Measurements from ENCODE around the gene AMMECR1.

Gene AMMECR1

DNA sequence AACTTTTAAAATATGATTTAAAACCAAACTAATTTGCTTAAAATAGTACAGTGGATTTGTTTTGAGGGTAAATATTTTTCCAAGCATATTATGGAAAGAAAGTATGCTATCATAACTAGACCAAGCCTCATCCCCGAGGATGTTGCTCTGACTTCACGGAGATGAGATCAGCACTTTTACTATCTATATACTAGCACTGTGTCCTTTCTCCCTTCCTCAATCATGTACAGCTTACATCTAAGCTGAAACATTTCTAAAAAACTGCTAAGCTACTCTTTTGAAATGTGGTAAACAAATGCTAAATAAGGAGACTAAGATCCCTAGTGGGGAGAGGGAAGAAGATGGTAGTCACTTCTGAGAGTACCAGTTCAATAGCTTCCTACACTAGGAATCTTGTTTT is 23.8 kb downstream of the AMMECR1 start:
- H3K79me2 ChIP-seq = no peaks in the 10 kb centered on the region
- H3K27ac ChIP-seq = no peak overlapping the region
- TF ChIP-seq, protein P1, sequence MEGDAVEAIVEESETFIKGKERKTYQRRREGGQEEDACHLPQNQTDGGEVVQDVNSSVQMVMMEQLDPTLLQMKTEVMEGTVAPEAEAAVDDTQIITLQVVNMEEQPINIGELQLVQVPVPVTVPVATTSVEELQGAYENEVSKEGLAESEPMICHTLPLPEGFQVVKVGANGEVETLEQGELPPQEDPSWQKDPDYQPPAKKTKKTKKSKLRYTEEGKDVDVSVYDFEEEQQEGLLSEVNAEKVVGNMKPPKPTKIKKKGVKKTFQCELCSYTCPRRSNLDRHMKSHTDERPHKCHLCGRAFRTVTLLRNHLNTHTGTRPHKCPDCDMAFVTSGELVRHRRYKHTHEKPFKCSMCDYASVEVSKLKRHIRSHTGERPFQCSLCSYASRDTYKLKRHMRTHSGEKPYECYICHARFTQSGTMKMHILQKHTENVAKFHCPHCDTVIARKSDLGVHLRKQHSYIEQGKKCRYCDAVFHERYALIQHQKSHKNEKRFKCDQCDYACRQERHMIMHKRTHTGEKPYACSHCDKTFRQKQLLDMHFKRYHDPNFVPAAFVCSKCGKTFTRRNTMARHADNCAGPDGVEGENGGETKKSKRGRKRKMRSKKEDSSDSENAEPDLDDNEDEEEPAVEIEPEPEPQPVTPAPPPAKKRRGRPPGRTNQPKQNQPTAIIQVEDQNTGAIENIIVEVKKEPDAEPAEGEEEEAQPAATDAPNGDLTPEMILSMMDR (IDR thresholded peaks at IDR 0.05) = no peak
- no peaks in the 10 kb centered on the region for H3K36me3 ChIP-seq (ENCODE audit: control insufficient read depth, insufficient read depth, low read length)
- H2AFZ ChIP-seq = no peak overlapping the region
- H3K4me2 ChIP-seq (ENCODE audit: low read length) = no peak overlapping the region
- no peak overlapping the region for H3K9ac ChIP-seq
- no peaks in the 10 kb centered on the region for H3K4me1 ChIP-seq
- H3K27me3 ChIP-seq (ENCODE audit: control insufficient read depth, insufficient read depth, low read length) = no peaks in the 10 kb centered on the region
- H3K9me3 ChIP-seq (ENCODE audit: control insufficient read depth, low read length) = no peaks in the 10 kb centered on the region
- no peak overlapping the region for H3K4me3 ChIP-seq (ENCODE audit: low read depth, low read length)

DNA sequence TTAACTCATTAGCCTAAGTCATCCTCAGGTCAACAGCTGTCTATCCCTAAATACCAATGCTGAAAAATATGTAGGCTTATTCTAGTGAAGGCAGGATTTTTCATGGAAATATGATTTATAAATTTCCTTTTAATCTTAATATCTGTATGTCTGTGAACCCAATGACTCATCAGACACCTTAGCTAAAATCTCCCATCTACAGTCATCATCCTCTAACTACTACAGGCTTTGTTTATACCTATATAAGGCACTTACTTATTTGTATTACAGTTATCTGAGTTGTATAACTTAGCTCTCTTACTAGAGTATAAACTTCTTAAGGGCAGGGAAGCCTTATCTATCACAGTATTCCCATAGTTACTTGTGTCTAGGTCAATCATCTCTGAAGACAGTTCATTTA is 24.2 kb downstream of the AMMECR1 start:
- no peaks in the 10 kb centered on the region for H3K27me3 ChIP-seq (ENCODE audit: control insufficient read depth, insufficient read depth, low read length)
- no peak overlapping the region for H3K4me3 ChIP-seq (ENCODE audit: low read depth, low read length)

DNA sequence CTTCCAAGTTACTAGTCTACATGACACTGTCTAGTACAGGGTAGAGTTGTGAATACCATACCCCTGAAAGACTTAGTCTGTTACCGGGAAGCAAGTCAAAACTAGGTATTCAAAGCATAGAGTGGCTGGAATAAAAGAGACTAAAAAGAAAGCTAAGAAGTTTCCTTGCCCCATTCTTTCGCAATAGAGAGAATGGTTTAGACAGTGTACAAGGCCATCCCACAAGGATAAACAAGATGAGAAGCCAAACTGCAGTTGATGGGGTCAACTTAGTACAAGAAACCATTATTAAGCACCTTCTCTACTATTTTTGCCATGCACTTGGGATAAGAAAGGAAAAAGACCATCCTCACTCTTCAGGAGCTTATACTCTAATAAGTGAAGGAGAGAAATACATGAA is 30.3 kb downstream of the AMMECR1 start:
- H3K36me3 ChIP-seq (ENCODE audit: control insufficient read depth, insufficient read depth, low read length) = no peaks in the 10 kb centered on the region
- H2AFZ ChIP-seq = no peak overlapping the region
- no peak overlapping the region for H3K4me3 ChIP-seq (ENCODE audit: low read depth, low read length)
- H3K27me3 ChIP-seq (ENCODE audit: control insufficient read depth, insufficient read depth, low read length) = no peaks in the 10 kb centered on the region
- H3K9me3 ChIP-seq (ENCODE audit: control insufficient read depth, low read length) = no peaks in the 10 kb centered on the region
- H3K9ac ChIP-seq = no peak overlapping the region
- no peak overlapping the region for H3K27ac ChIP-seq
- H3K4me1 ChIP-seq = no peaks in the 10 kb centered on the region
- H3K4me2 ChIP-seq (ENCODE audit: low read length) = no peak overlapping the region
- TF ChIP-seq, protein P1 (IDR thresholded peaks at IDR 0.05) = no peak
- no peaks in the 10 kb centered on the region for H3K79me2 ChIP-seq

More for the DNA sequence above, 24.2 kb downstream of the AMMECR1 start:
- Histone ChIP-seq H3K36me3 (ENCODE audit: control insufficient read depth, insufficient read depth, low read length) (no peaks in the 10 kb centered on the region), H3K4me2 (ENCODE audit: low read length) (no peak overlapping the region), H3K9me3 (ENCODE audit: control insufficient read depth, low read length) (no peaks in the 10 kb centered on the region), H3K79me2 (no peaks in the 10 kb centered on the region), H2AFZ (no peak overlapping the region), H3K9ac (no peak overlapping the region), H3K27ac (no peak overlapping the region), H3K4me1 (no peaks in the 10 kb centered on the region)
- TF ChIP-seq, protein P1 (IDR thresholded peaks at IDR 0.05) = no peak

DNA sequence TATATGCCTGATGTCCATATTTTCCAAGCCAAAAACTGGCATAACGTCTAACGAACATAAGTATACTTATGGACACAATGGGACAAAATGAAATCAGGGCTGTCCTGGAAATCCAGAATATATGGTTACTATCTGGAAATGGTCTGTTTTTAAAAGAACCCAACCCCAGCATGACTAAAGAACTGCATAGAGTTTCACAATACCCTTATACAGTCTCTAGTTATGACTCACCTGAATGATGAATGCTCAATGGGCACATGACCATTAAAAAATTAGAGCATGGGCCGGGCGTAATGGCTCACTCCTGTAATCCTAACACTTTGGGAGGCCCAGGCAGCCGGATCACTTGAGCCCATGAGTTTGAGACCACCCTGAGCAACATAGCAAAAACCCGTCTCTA is 31.8 kb downstream of the AMMECR1 start:
- Histone ChIP-seq H3K4me3 (ENCODE audit: low read depth, low read length) (no peak overlapping the region), H3K9me3 (ENCODE audit: control insufficient read depth, low read length) (no peaks in the 10 kb centered on the region), H3K4me2 (ENCODE audit: low read length) (no peak overlapping the region), H3K4me1 (no peaks in the 10 kb centered on the region), H3K27ac (no peak overlapping the region), H3K27me3 (ENCODE audit: control insufficient read depth, insufficient read depth, low read length) (no peaks in the 10 kb centered on the region), H3K36me3 (ENCODE audit: control insufficient read depth, insufficient read depth, low read length) (no peaks in the 10 kb centered on the region), H2AFZ (no peak overlapping the region), H3K9ac (no peak overlapping the region), H3K79me2 (no peaks in the 10 kb centered on the region)
- TF ChIP-seq, protein P1 (IDR thresholded peaks at IDR 0.05) = no peak

DNA sequence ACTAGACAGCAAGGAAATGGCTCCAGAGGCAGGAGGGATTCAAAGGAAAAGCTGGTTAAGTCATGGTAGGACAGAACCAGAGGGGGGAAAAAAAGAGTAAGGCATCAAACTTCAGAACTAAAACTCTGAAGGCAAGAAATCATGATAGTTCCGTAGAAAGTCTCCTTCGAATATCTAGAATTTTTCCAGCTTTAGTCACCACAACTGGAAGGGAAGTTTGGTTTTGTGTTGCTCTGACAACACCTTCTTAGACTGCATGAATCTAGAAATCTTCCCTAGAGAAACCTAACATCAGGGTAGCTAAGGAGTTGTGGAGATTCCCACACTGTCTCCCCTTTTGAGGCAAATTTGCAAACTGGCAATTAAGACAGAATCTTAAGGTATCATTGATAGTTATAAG is 33.7 kb downstream of the AMMECR1 start:
- Histone ChIP-seq H3K27me3 (ENCODE audit: control insufficient read depth, insufficient read depth, low read length) (no peaks in the 10 kb centered on the region), H3K4me2 (ENCODE audit: low read length) (no peak overlapping the region), H2AFZ (no peak overlapping the region), H3K27ac (no peak overlapping the region), H3K4me3 (ENCODE audit: low read depth, low read length) (no peak overlapping the region), H3K9ac (no peak overlapping the region), H3K36me3 (ENCODE audit: control insufficient read depth, insufficient read depth, low read length) (no peaks in the 10 kb centered on the region), H3K79me2 (no peaks in the 10 kb centered on the region), H3K4me1 (no peaks in the 10 kb centered on the region), H3K9me3 (ENCODE audit: control insufficient read depth, low read length) (no peaks in the 10 kb centered on the region)
- TF ChIP-seq, protein P1 (IDR thresholded peaks at IDR 0.05) = no peak
